K562 (cell line): ENCODE results near the gene INCA1. TPM values are rescaled to one million over a fixed set of nuclear protein-coding genes. Genes with fewer than 3 reads are reported as not detected.
A peak's percentile ranks its signal among the peaks of the same experiment; 100 is the strongest.

Experiments used
- ATF1 ChIP-seq, 2 experiments: fragments of 450-650 bp in 1 of 2; IDR thresholded peaks; 2 replicates each; pipeline ENCODE4 v1.6.1; 2016; ENCODE audit warnings: missing compliant biosample characterization in 1 of 2, missing genetic modification characterization in 1 of 2
- CBX3 ChIP-seq, 2 experiments: IDR thresholded peaks; 1 replicate in 1 of 2; 2 replicates in 1 of 2; pipeline ENCODE4 v1.6.1; 2012; ENCODE audit warnings: inconsistent platforms in 2 of 2, low read length in 2 of 2, borderline replicate concordance in 1 of 2, control low read depth in 1 of 2
- DPF2 ChIP-seq: fragments of 450-650 bp; IDR thresholded peaks from 2 replicates; pipeline ENCODE4 v1.6.1; 2016
- HDAC3 ChIP-seq: fragments of 450-650 bp; IDR thresholded peaks from 2 replicates; pipeline ENCODE4 v1.6.1; 2018; ENCODE audit warnings: borderline replicate concordance, mild to moderate bottlenecking, moderate library complexity; ENCODE audit not compliant: partially characterized antibody
- HOXB6 ChIP-seq: fragments of 250-450 bp; sonication (Bioruptor Pico); IDR thresholded peaks from 2 replicates; pipeline ENCODE4 v1.5.1; 2022; ENCODE audit warnings: mild to moderate bottlenecking, borderline replicate concordance
- KDM2B ChIP-seq: fragments of 250-450 bp; sonication (Bioruptor Pico); IDR thresholded peaks from 2 replicates; pipeline ENCODE4 v1.8.0; 2021; ENCODE audit warnings: mild to moderate bottlenecking, moderate library complexity
- LARP7 ChIP-seq: fragments of 450-650 bp; IDR thresholded peaks from 2 replicates; pipeline ENCODE4 v1.6.1; 2016
- MBD2 ChIP-seq: sonication (generic); IDR thresholded peaks from 2 replicates; pipeline ENCODE4 v1.6.1; 2016; ENCODE audit warnings: low read depth, borderline replicate concordance
- MCM2 ChIP-seq: fragments of 450-650 bp; IDR thresholded peaks from 2 replicates; pipeline ENCODE4 v1.6.1; 2017; ENCODE audit warnings: low read depth, mild to moderate bottlenecking
- MCM5 ChIP-seq: fragments of 450-650 bp; IDR thresholded peaks from 2 replicates; pipeline ENCODE4 v1.6.1; 2016; ENCODE audit warnings: low read depth
- NFRKB ChIP-seq: fragments of 450-650 bp; IDR thresholded peaks from 2 replicates; pipeline ENCODE4 v1.6.1; 2016; ENCODE audit warnings: low read depth
- NFXL1 ChIP-seq: fragments of 450-650 bp; formaldehyde crosslinking; IDR thresholded peaks from 2 replicates; pipeline ENCODE4 v1.4.0; 2021; ENCODE audit warnings: mild to moderate bottlenecking
- POLR2B ChIP-seq: fragments of 450-650 bp; IDR thresholded peaks from 2 replicates; pipeline ENCODE4 v1.6.1; 2018; ENCODE audit warnings: low read depth; ENCODE audit not compliant: partially characterized antibody
- POLR3G ChIP-seq: IDR thresholded peaks from 2 replicates; pipeline ENCODE4 v1.6.1; 2011; ENCODE audit not compliant: insufficient read length, insufficient replicate concordance; ENCODE audit errors: extremely low read depth
- RBM14 ChIP-seq: fragments of 200-400 bp; formaldehyde crosslinking; IDR thresholded peaks from 2 replicates; pipeline ENCODE4 v1.6.1; 2018; ENCODE audit warnings: low read depth, mild to moderate bottlenecking, low read length, moderate library complexity, borderline replicate concordance; ENCODE audit not compliant: insufficient read depth
- SRF ChIP-seq, 2 experiments: fragments of 250-450, 450-650 bp in 1 of 2; sonication (Bioruptor Pico) in 1 of 2; sonication (generic) in 1 of 2; formaldehyde crosslinking; IDR thresholded peaks; 2 replicates each; pipeline versions ENCODE4 v1.5.0 to v1.5.1; 2020 to 2022; ENCODE audit warnings: mild to moderate bottlenecking in 1 of 2, missing genetic modification reagents in 1 of 2
- TCFL5 ChIP-seq: fragments of 250-450 bp; sonication (Bioruptor Pico); conservative IDR thresholded peaks from 2 replicates; pipeline ENCODE4 v1.6.1; 2021; ENCODE audit warnings: mild to moderate bottlenecking, moderate library complexity, matching md5 sums
- ZNF12 ChIP-seq: sonication (generic); formaldehyde crosslinking; IDR thresholded peaks from 2 replicates; pipeline ENCODE4 v1.4.0; 2020; ENCODE audit warnings: mild to moderate bottlenecking, missing genetic modification reagents
- ZNF165 ChIP-seq: fragments of 250-450 bp; sonication (Bioruptor Pico); IDR thresholded peaks from 2 replicates; pipeline ENCODE4 v1.4.0; 2020; ENCODE audit warnings: borderline replicate concordance
- polyA plus RNA-seq, 8 experiments: library from polyadenylated mRNA; depleted of rRNA in 4 of 8; stranded (reverse) in 5 of 8; unstranded in 3 of 8; fragments of >200 nt; fragmentation: Nextera tagmentation in 2 of 8; fragmentation: Illumina TruSeq in 1 of 8; extraction: Ambion mirVana in 2 of 8; extraction: Trizol in 1 of 8; gene quantifications; 2 replicates each; pipeline versions ENCODE4 v1.2.1 to v1.2.3, GENCODE V29; 2011 to 2014; ENCODE audit warnings: inconsistent platforms in 1 of 8, missing spikeins in 1 of 8
- total RNA-seq, 7 experiments: library from RNA; depleted of rRNA in 6 of 7; stranded (reverse); fragments of >200 nt in 6 of 7; fragmentation: Illumina TruSeq in 2 of 7; extraction: Trizol in 2 of 7; gene quantifications; 2 replicates each; pipeline versions ENCODE4 v1.2.1 to v1.2.3, GENCODE V29; 2011 to 2021; ENCODE audit warnings: low replicate concordance in 1 of 7
- TF ChIP-seq, protein P1 (sequence below): fragments of 250-450 bp; sonication (Bioruptor Pico); IDR thresholded peaks from 2 replicates; pipeline ENCODE4 v1.4.0; 2020; ENCODE audit warnings: mild to moderate bottlenecking, moderate library complexity
- TF ChIP-seq, protein P2 (sequence below): fragments of 450-650 bp; IDR thresholded peaks from 2 replicates; pipeline ENCODE4 v1.6.1; 2016; ENCODE audit warnings: low read depth, mild to moderate bottlenecking, moderate library complexity
- TF ChIP-seq, protein P3 (sequence below): fragments of 250-450 bp; sonication (Bioruptor Pico); IDR thresholded peaks from 2 replicates; pipeline ENCODE4 v1.5.0; 2021; ENCODE audit warnings: mild to moderate bottlenecking, moderate library complexity

Gene INCA1
- total and polyA plus RNA-seq, 9 of the 15 experiments (the other 6 are each of a cell fraction or from before 2014, with no cell fraction given): 0.08 to 0.50 (median 0.13) TPM; not detected in 4

DNA sequence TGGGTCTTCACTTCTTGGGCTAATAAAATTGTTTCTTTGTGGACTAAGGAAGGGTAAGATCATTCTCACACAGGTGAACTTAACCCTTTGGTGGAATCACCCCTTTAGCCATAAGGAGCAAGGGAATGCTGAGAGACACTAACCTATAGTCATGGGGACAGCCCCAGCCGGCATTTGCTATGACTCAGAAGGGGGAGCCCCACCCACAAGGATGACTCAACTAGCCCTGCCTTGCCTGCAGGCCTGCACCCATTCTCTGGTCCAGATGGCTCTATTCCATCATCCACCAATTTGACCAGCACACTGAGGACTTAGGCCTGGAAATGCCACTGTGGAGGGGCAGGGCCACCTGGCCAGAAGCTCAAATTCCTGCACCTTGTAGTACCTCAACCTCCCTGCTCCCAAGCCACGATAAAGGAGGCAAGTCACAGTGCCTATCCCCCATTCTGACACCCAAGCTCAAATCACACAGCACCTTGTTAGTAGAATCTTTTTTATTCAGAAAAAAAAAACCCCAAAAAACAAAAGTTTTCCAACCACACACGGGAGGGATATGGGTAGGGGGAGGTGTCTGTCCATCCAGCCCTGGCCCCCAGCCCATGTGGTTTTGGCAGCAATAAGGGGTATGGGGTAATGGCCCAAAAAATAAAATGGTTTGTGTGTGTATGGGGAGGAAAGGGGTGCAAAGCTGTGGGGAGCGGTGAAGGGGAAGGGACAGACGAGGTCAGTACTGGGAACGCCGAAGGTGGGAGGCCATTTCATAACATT lies 52.0 kb downstream of the INCA1 start (continued):
- no peak for TF ChIP-seq HDAC3
- no peak for TF ChIP-seq RBM14
- TF ChIP-seq POLR2B: peak; percentile 26
- no peak for TF ChIP-seq ZNF12 (CRISPR knock-in tag)
- TF ChIP-seq MCM2: no peak
- TF ChIP-seq NFRKB: no peak
- TF ChIP-seq MCM5: no peak
- TF ChIP-seq LARP7: no peak
- TF ChIP-seq, protein P1, sequence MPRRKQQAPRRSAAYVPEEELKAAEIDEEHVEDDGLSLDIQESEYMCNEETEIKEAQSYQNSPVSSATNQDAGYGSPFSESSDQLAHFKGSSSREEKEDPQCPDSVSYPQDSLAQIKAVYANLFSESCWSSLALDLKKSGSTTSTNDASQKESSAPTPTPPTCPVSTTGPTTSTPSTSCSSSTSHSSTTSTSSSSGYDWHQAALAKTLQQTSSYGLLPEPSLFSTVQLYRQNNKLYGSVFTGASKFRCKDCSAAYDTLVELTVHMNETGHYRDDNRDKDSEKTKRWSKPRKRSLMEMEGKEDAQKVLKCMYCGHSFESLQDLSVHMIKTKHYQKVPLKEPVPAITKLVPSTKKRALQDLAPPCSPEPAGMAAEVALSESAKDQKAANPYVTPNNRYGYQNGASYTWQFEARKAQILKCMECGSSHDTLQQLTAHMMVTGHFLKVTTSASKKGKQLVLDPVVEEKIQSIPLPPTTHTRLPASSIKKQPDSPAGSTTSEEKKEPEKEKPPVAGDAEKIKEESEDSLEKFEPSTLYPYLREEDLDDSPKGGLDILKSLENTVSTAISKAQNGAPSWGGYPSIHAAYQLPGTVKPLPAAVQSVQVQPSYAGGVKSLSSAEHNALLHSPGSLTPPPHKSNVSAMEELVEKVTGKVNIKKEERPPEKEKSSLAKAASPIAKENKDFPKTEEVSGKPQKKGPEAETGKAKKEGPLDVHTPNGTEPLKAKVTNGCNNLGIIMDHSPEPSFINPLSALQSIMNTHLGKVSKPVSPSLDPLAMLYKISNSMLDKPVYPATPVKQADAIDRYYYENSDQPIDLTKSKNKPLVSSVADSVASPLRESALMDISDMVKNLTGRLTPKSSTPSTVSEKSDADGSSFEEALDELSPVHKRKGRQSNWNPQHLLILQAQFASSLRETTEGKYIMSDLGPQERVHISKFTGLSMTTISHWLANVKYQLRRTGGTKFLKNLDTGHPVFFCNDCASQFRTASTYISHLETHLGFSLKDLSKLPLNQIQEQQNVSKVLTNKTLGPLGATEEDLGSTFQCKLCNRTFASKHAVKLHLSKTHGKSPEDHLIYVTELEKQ (CRISPR knock-in tag): no peak
- TF ChIP-seq, protein P2, sequence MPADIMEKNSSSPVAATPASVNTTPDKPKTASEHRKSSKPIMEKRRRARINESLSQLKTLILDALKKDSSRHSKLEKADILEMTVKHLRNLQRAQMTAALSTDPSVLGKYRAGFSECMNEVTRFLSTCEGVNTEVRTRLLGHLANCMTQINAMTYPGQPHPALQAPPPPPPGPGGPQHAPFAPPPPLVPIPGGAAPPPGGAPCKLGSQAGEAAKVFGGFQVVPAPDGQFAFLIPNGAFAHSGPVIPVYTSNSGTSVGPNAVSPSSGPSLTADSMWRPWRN: no peak
- TF ChIP-seq ATF1 (CRISPR knock-in tag; IDR thresholded peaks at IDR 0.05): no peak
- peak; percentile 22; the same call in 1 of the 2 replicates for TF ChIP-seq ATF1 (tag; IDR thresholded peaks at IDR 0.05)
- TF ChIP-seq POLR3G: no peak
- TF ChIP-seq MBD2: no peak
- peak; percentile 68 for TF ChIP-seq DPF2
- no peak for TF ChIP-seq TCFL5 (CRISPR knock-in tag)
- no peak for TF ChIP-seq NFXL1
- no peak for TF ChIP-seq ZNF165 (CRISPR knock-in tag)
- no peak for TF ChIP-seq SRF (CRISPR knock-in tag; IDR thresholded peaks at IDR 0.05)
- TF ChIP-seq, protein P3, sequence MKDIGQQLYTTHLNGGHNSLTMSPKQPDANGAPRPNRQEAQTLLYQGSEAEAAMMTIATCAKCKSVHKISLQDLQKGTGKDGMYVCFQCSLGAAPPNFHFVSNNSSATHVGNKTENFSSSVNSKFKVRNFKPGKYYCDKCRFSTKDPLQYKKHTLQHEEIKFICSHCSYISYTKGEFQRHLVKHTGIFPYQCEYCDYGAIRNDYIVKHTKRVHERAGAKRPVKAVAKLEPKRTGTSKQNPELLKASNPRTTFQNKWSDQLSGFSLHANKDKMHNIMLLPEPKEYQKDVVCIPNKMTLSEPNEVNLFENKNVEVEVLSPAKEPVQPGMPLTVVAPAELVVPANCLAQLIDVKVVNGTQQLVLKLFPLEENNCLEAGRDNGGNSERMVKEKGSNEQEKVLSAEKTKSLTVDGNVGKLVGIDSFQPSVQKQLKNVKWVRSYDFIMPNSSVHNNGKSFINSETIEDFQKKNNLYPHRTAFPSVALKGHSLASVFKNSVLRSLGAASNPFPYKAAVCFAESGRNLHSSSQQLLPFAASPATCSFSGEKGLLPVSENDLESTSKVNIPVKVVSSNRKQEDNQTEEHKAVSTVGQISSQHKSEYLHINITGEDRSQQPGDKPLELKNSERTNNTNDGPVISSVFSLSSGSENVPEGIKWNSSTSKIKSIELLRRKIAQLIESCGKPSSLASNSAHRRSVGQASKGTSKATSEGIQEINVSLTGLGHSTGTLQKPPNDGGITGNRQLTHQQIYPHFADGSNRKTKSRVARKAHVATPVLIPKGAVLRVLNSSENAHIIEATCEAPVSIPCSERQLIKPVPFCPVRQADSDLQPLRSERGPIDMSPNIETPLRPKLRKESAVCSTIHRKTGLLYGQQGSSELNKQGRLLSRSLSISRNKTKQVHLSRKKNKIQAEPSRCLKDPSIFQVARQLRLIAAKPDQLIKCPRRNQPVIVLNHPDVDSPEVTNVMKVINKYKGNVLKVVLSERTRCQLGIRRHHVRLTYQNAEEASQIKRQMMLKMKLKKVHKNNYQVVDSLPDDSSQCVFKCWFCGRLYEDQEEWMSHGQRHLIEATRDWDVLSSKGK (CRISPR knock-in tag): no peak
- no peak for TF ChIP-seq HOXB6 (CRISPR knock-in tag)
- TF ChIP-seq KDM2B (CRISPR knock-in tag): no peak
- no peak for TF ChIP-seq CBX3 (IDR thresholded peaks at IDR 0.05; ENCODE audit: borderline replicate concordance in 1 of 2, low read length in 2 of 2)
